Neuron (in vitro differentiated cells): ENCODE data around the gene RANBP9.

Experiments used
- H2AFZ ChIP-seq: one replicate; pipeline ENCODE4 v1.6.1; 2013; ENCODE audit warnings: low read depth, mild to moderate bottlenecking, inconsistent platforms, low read length, moderate library complexity
- H3K27me3 ChIP-seq: one replicate; pipeline ENCODE4 v1.6.1; 2013; ENCODE audit warnings: low read length; ENCODE audit not compliant: insufficient read depth
- H3K36me3 ChIP-seq: one replicate; pipeline ENCODE4 v1.6.1; 2013; ENCODE audit warnings: low read length; ENCODE audit not compliant: insufficient read depth
- H3K4me1 ChIP-seq: one replicate; pipeline ENCODE4 v1.6.1; 2013; ENCODE audit warnings: low read length; ENCODE audit not compliant: insufficient read depth
- H3K4me3 ChIP-seq: 2 replicates; pipeline ENCODE4 v1.5.1; 2013; ENCODE audit warnings: mild to moderate bottlenecking, low read length, moderate library complexity
- H3K9me3 ChIP-seq: one replicate; pipeline ENCODE4 v1.6.1; 2013; ENCODE audit warnings: low read length

The RANBP9 gene

GRCh38 chr6:13668291-13668928 is 43.2 kb downstream of the RANBP9 start:
- no peak overlapping the region for H3K4me3 ChIP-seq
- no peaks in the 10 kb centered on the region for H3K27me3 ChIP-seq
- H3K9me3 ChIP-seq, result no peaks in the 10 kb centered on the region
- H2AFZ ChIP-seq, result no peak overlapping the region
- no peaks in the 10 kb centered on the region for H3K36me3 ChIP-seq
- H3K4me1 ChIP-seq, result no peaks in the 10 kb centered on the region

GRCh38 chr6:13667655-13668054 is 44.0 kb downstream of the RANBP9 start:
- Histone ChIP-seq H3K9me3 (no peaks in the 10 kb centered on the region), H3K4me3 (no peak overlapping the region), H2AFZ (no peak overlapping the region)

GRCh38 chr6:13666194-13667105 is 45.2 kb downstream of the RANBP9 start:
- Histone ChIP-seq H3K9me3 (no peaks in the 10 kb centered on the region), H3K4me3 (no peak overlapping the region), H3K27me3 (no peaks in the 10 kb centered on the region), H3K4me1 (no peaks in the 10 kb centered on the region), H3K36me3 (no peaks in the 10 kb centered on the region), H2AFZ (no peak overlapping the region)

More at GRCh38 chr6:13667655-13668054, 44.0 kb downstream of the RANBP9 start:
- Histone ChIP-seq H3K27me3 (no peaks in the 10 kb centered on the region), H3K4me1 (no peaks in the 10 kb centered on the region), H3K36me3 (no peaks in the 10 kb centered on the region)

GRCh38 chr6:13664703-13665352 is 46.8 kb downstream of the RANBP9 start:
- Histone ChIP-seq H2AFZ (no peak overlapping the region), H3K4me3 (no peak overlapping the region), H3K4me1 (no peaks in the 10 kb centered on the region), H3K27me3 (no peaks in the 10 kb centered on the region), H3K9me3 (no peaks in the 10 kb centered on the region), H3K36me3 (no peaks in the 10 kb centered on the region)

GRCh38 chr6:13663986-13664385 is 47.6 kb downstream of the RANBP9 start:
- no peak overlapping the region for H3K4me3 ChIP-seq

GRCh38 chr6:13662651-13663334 is 48.8 kb downstream of the RANBP9 start:
- Histone ChIP-seq H3K4me1 (no peaks in the 10 kb centered on the region), H2AFZ (no peak overlapping the region), H3K4me3 (no peak overlapping the region), H3K36me3 (no peaks in the 10 kb centered on the region), H3K27me3 (no peaks in the 10 kb centered on the region), H3K9me3 (no peaks in the 10 kb centered on the region)

More at GRCh38 chr6:13663986-13664385, 47.6 kb downstream of the RANBP9 start:
- Histone ChIP-seq H3K4me1 (no peaks in the 10 kb centered on the region), H3K27me3 (no peaks in the 10 kb centered on the region), H3K36me3 (no peaks in the 10 kb centered on the region), H2AFZ (no peak overlapping the region), H3K9me3 (no peaks in the 10 kb centered on the region)

- peaks cover 5% of the 10 kb centered on the region for H3K4me1 ChIP-seq
- no peak overlapping the region for H3K4me3 ChIP-seq
- no peaks in the 10 kb centered on the region for H3K9me3 ChIP-seq
- H3K27me3 ChIP-seq, result no peaks in the 10 kb centered on the region
- no peak overlapping the region for H2AFZ ChIP-seq
- H3K36me3 ChIP-seq, result no peaks in the 10 kb centered on the region
Observed at GRCh38 chr6:13661647-13662046, 50.0 kb downstream of the RANBP9 start.

GRCh38 chr6:13660893-13661292 is 50.7 kb downstream of the RANBP9 start:
- H2AFZ ChIP-seq, result no peak overlapping the region
- H3K9me3 ChIP-seq, result no peaks in the 10 kb centered on the region
- no peak overlapping the region for H3K4me3 ChIP-seq
- no peaks in the 10 kb centered on the region for H3K27me3 ChIP-seq
- H3K4me1 ChIP-seq, result peaks cover 8% of the 10 kb centered on the region
- no peaks in the 10 kb centered on the region for H3K36me3 ChIP-seq

- Histone ChIP-seq H2AFZ (no peak overlapping the region), H3K4me3 (no peak overlapping the region), H3K4me1 (peaks cover 13% of the 10 kb centered on the region), H3K9me3 (no peaks in the 10 kb centered on the region), H3K36me3 (no peaks in the 10 kb centered on the region), H3K27me3 (no peaks in the 10 kb centered on the region)
Observed at GRCh38 chr6:13660273-13660672, 51.4 kb downstream of the RANBP9 start.

GRCh38 chr6:13655700-13656099 is 55.9 kb downstream of the RANBP9 start:
- no peak overlapping the region for H3K4me3 ChIP-seq
- H3K4me1 ChIP-seq, result peaks cover 13% of the 10 kb centered on the region
- H3K9me3 ChIP-seq, result no peaks in the 10 kb centered on the region
- H3K27me3 ChIP-seq, result no peaks in the 10 kb centered on the region
- no peak overlapping the region for H2AFZ ChIP-seq
- peaks cover 4% of the 10 kb centered on the region for H3K36me3 ChIP-seq

- Histone ChIP-seq H3K4me3 (no peak overlapping the region), H2AFZ (no peak overlapping the region), H3K9me3 (no peaks in the 10 kb centered on the region), H3K27me3 (no peaks in the 10 kb centered on the region), H3K4me1 (peaks cover 13% of the 10 kb centered on the region), H3K36me3 (peaks cover 4% of the 10 kb centered on the region)
Observed at GRCh38 chr6:13654496-13654895, 57.1 kb downstream of the RANBP9 start.

- no peak overlapping the region for H3K4me3 ChIP-seq
Observed at GRCh38 chr6:13653296-13653695, 58.3 kb downstream of the RANBP9 start.

More at GRCh38 chr6:13653296-13653695, 58.3 kb downstream of the RANBP9 start:
- Histone ChIP-seq H3K4me1 (peaks cover 13% of the 10 kb centered on the region), H2AFZ (no peak overlapping the region), H3K36me3 (peaks cover 8% of the 10 kb centered on the region), H3K9me3 (no peaks in the 10 kb centered on the region), H3K27me3 (no peaks in the 10 kb centered on the region)
